Measurements from ENCODE around the gene RSRC1.
"Not testable (repeated sequence)": the region's sequence is repeated elsewhere in the genome, so short reads cannot be mapped to it uniquely, and the experiment has no call there.

The RSRC1 gene

DNA sequence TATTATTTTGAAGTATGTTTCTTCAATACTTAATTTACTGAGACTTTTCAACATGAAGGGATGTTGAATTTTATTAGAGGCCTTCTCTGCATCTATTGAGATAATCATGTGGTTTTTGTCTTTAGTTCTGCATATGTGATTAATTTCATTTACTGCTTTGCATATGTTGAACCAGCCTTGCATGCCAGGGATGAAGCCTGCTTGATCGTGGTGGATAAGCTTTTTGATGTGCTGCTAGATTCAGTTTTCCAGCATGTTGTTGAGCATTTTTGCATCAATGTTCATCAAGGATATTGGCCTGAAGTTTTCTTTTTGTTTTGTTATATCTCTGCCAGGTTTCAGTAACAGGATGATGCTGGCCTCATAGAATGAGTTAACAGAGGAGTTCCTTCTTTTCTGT is 134.4 kb downstream of the RSRC1 start:
- DNase-seq, result no peak

GRCh38 chr3:158247288-158247687 is 137.4 kb downstream of the RSRC1 start:
- DNase-seq, result no peak

DNA sequence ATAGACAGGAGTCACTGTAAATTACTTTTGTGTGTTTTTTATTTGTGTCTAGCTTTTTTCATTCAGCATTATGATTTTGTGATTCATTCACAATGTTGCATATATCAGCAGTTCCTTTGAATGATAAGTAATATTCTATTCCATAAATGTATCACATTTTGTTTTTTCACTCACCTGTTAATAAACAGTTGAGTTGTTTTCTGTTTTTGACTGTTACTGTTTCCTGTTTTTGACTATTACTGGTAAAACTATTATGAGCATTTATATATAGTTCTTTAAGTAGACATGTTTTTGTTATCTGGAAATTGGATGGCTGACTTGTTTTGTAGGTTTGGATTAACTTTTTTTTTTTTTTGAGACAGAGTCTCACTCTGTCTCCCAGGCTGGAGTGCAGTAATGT is 138.4 kb downstream of the RSRC1 start:
- DNase-seq, result no peak

DNA sequence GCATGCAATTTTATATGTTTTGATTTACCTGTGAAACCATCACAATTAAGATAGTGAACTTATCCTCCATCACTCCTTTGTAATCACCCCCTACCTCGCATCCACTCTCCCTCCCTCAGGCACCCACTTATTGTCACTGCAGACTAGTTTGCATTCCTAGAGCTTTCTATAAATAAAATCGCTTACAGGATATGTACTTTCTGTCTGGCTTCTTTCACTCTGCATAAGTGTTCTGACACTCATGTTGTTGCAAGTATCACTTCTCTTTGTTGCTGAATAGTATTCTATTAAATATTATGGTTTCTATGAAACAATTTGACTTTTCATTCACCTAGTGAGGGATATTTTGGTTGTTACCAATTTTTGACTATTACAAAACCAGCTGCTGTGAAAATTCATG is 139.3 kb downstream of the RSRC1 start:
- no peak for DNase-seq

GRCh38 chr3:158258619-158259018 is 148.7 kb downstream of the RSRC1 start:
- no peak for DNase-seq

- no peak for DNase-seq
Measured at GRCh38 chr3:158260392-158260791, 150.5 kb downstream of the RSRC1 start.

DNA sequence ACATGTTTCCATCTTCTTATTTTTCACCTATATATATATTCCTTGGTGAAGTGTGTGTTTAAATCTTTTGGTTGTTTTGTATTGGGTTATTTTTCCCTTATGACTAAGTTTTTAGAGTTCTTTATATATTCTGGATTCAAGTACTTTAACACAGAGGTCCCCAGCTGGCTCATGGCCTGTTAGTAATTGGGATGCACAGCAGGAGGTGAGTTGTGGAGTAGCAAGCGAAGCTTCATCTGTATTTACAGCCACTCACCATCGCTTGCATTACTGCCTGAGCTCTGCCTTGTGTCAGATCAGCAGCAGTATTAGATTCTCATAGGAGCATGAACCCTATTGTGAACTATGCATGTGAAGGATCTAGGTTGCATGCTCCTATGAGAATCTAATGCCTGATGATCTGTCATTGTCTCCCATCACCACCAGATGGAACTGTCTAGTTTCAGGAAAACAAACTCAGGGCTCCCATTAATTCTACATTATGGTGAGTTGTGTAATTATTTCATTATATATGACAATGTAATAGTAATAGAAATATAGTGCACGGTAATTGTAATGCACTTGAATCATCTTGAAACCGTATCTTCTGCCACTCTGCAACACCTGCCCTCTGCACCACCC is 151.6 kb downstream of the RSRC1 start:
- no peak for DNase-seq

DNA sequence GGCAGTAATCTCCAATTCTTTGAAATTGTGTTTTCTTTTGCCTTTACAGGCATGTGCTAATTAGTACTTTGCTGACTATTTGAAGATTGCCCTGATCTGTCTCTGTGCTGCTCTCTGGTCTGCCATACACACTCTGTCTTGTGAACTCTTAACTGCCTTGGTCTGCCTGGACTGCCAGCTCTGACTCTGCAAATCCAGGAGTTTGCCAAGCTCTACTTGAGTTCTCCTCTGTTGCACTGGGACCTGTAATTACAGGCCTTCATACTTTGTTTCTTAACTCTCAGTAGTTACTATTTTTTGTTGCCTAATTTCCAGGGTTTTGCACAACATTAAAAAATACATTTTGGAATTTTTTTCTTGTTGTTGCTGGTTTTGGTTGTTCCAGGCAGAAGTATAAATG is 155.0 kb downstream of the RSRC1 start:
- DNase-seq, result no peak

- no peak for DNase-seq
Measured at GRCh38 chr3:158267015-158267414, 157.1 kb downstream of the RSRC1 start.

DNA sequence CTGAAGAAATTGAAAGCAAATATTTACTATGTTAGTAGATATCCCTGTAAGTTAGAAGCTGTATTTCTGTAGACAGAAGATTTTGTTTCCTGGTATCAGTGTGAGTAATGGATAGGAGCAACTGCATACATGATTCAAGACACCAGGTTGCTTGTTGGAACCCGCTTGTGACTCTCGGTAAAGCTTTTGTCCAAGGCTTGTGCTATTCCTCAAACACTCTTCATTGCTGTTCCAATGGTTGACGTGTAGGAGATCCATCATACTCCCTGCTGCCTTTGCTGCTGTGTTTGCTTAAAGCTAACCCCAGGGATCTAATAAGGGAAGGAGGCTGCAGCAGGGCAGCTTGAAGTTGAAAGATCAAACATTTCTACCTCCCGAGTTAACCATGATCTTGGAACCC is 160.1 kb downstream of the RSRC1 start:
- no peak for DNase-seq

- no peak for DNase-seq
Measured at GRCh38 chr3:158272081-158272480, 162.2 kb downstream of the RSRC1 start.

DNA sequence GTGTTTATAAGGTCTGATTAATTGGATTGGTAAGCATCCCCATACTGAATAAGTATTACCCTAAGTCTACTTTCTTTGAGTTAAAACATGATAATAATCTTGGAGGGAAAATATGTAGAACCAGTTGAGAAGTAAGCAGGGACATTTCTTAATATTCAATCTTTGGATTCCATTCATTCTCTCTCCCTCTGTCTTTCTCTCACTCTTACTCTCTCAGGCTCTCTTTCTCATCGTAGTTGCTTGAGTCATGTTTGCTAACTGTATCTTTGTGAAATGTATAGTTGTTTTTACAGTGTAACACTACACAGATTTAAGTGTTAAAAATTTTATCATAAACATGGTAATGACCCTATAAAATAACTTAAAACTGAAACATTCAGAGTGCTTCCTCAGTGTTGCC is 163.8 kb downstream of the RSRC1 start:
- no peak for DNase-seq

DNA sequence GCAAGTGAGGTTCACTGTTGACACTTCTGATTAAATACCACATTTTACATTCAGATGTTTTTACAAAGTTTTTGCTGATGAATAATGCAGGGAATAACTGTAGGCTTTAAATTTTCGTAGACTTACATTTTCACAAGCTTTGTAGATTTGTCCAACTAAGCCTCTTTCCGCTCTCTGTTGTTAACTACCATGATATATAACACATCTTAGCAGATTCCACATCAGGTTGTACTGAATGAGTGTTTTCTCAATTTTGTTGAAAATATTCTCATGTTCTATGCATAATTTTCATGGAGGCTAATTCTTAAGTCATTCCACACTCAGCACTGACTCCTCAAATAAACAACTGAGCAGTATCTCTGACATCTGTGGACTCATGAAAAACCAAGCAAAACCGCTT is 168.3 kb downstream of the RSRC1 start:
- DNase-seq, result no peak

DNA sequence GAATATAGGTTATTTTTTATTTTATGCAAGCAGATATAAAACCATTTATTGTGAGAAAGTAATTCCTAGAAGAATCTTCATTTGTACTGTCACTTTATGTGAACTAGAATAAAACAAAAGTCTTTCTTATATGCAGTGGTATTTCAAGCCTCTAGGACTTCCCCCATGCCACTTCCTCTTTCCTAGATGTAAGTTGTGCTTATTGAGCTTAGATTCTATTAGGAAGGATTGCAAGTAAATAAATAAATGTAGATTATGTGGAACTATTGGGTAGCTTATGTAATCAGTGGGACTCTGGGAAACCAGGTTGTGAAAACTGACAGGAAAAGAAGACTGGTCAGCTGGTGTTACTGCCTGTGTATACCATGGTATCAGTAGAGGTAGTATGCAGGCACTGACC is 169.7 kb downstream of the RSRC1 start:
- DNase-seq, result no peak

DNA sequence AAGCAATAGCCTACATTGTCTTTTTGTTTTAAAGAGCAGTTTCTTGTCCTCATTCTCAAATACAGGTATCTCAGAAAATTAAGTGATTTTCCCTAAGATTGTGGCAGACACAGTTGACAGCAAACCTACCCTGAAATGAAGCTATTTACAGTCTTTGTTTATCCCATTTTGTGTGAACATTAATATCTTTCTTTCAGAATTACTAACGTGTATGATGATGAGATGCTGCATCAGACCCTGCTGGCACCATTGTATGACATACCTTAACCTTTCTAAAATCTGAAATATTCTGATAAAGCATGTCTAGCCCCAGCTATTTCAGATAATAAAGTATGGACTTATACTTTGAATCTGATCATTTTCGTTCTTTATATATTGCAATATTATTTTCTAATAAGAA is 185.9 kb downstream of the RSRC1 start:
- DNase-seq, result no peak

DNA sequence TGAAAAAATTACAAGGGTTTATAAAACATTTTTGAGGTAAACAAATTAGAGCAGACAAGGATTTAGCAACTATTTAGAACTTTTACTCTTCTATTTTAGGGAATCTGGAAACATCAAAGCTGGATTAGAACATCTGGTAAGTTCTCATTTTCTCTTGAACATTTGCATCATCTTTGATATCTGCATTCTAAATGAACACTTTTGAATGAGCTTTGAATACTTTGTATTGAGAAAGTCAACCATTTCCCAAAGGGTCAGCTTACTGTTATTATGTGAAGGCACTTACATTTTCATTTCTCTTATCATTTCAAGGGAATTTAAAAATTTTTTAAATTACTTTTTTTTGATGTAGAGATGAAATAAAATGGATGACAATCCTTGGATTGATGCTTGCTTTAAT is 188.1 kb downstream of the RSRC1 start:
- DNase-seq, result no peak

DNA sequence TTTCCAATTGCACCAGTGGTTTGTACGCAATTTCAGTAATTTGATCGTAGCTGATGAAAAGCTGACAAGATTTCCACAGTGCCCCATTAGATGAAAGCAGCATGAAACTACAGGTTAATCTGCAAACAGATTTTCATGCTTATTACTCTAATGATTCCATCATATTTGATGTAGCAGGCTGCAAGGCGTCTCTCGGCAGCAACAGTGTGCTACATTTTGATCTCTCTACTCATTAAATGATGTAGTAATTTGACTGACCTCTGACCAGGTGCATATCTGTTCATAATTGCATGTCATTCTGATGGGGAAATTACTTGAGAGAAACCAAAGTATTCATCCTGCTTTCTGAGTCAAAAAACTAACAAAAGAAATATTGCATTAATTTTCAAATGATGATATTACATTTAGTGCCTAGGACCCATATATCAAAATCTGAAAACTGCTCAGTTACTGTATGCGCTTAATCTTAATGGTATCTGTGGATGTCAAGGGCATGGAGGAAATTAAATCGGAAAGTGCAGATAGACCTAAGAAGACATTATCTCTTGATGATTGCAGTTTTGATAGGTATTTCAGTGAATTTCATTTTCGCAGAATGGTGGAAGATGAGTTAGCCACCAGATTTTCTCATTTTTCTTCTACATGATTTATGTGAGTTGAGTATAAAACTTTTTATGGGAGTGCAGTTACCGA is 198.5 kb downstream of the RSRC1 start:
- DNase-seq, result no peak

GRCh38 chr3:158312560-158313141 is 202.8 kb downstream of the RSRC1 start:
- no peak for DNase-seq

GRCh38 chr3:158313338-158313927 is 203.5 kb downstream of the RSRC1 start:
- no peak for DNase-seq

DNA sequence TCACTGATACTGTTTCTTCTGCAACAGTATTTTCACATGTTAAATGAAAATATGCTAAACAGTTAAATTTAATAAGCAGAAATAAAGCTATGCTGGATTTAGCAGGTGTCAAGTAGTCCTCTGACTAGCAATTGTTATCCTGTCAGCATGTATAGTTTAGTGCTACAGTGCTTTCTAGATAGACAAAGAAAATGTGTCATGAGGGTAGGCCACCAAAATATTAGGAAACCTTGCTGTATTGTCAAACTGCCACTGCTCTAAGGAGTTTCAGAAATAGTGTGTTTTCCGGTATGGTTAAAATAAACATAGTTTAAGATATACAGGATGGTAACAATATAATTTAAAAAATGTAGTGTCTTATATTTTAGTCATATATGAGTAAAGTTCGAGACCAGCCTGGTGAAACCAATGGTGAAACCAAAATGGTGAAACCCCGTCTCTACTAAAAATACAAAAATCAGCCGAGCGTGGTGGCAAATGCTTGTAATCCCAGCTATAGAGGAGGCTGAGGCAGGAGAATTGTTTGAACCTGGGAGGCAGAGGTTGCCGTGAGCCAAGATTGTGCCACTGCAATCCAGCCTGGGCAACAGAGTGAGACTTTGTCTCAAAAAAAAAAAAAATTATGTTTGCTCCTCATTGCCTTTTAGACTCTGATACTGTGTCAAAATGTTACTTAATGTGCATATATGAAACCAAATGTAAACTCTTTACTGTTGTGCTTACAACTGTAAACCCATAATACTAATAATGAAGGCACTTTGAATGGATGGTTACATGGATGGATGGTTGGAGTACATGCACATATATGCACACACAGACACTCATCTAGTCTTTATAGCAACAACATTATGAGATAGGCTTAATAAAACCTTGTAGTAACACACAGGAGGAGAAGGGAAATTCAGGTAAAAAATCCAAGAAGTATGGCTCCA is 204.8 kb downstream of the RSRC1 start:
- DNase-seq, result no peak

GRCh38 chr3:158329696-158330441 is 220.0 kb downstream of the RSRC1 start:
- not testable (repeated sequence) for DNase-seq

DNA sequence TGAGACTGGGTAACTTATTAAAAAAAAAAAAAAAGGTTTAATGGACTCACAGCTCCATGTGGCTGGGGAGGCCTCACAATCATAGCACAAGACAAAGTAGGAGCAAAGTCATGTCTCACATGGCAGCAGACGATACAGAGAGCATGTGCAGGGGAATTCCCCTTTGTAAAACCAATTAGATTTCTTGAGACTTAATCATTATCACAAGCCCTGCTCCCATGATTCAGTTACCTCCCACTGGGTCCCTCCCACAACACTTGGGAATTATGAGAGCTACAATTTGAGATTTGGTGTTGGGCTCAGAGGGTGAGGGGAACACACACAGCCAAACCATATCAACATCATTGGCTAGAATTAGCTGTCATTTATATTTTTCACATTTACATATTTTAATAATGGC is 221.0 kb downstream of the RSRC1 start:
- no peak for DNase-seq
